ENCODE measurements around the gene FAIM. TPM values are rescaled to one million over a fixed set of nuclear protein-coding genes. Genes with fewer than 3 reads are reported as not detected.

FAIM gene
- total RNA-seq, 2 experiments from 2014 or later: 6.0 TPM

GRCh38 chr3:138682648-138683047, 74.1 kb downstream of the FAIM start:
- peaks cover 10% of the 10 kb centered on the region for H3K4me1 Mint-ChIP-seq (ENCODE audit: low read depth)
- intact Hi-C loops (cut with micrococcal nuclease): no loop called here
- ChIA-PET POLR2A (no interaction called here), CTCF (interaction anchor here (1.4 to 1.5 kb wide), 3 partner anchors 88 to 232 kb away, joined by 3 to 6 read pairs (median 3); no protein-coding TSS in a partner anchor)
- H3K27ac Mint-ChIP-seq: no peak overlapping the region
- peaks cover 9% of the 10 kb centered on the region for H3K36me3 Mint-ChIP-seq (ENCODE audit: low read depth)
- DNase-seq (no peak), ATAC-seq (no peak)
- TF ChIP-seq CTCF (IDR thresholded peaks at IDR 0.05): no peak
- H3K27me3 Mint-ChIP-seq: no peaks in the 10 kb centered on the region
- no peaks in the 10 kb centered on the region for H3K9me3 Mint-ChIP-seq
- H3K4me3 Mint-ChIP-seq: no peak overlapping the region

Other genes with a start within 250 kb of the FAIM start
- gene ESYT3, start 174.2 kb upstream of the FAIM start, total RNA-seq: under 1 TPM; 0.09 to 0.16 TPM
- 10 to 100 TPM; 11.5 to 14.8 TPM for gene CEP70, start 14.5 kb upstream of the FAIM start, total RNA-seq
- gene PIK3CB, start 226.2 kb downstream of the FAIM start, total RNA-seq: 10 to 100 TPM; 12.4 to 13.4 TPM

All from activated CD8-positive, alpha-beta T cell treated with anti-CD3 and anti-CD28 coated beads for 36 hours (primary cell).